AG10803 (cell line): ENCODE measurements around the gene RNF187.
"Not testable (repeated sequence)": the region's sequence is repeated elsewhere in the genome, so short reads cannot be mapped to it uniquely, and the experiment has no call there.

Source experiments
- DNase-seq: peaks from one replicate; pipeline ENCODE4 v3.0.0; 2010; ENCODE audit warnings: low read depth
- H3K4me3 ChIP-seq: 2 replicates; pipeline ENCODE4 v1.5.1; 2011; ENCODE audit warnings: mild to moderate bottlenecking, low read length, control low read depth
- CTCF ChIP-seq: conservative IDR thresholded peaks from 2 replicates; pipeline ENCODE4 v1.5.1; 2011; ENCODE audit warnings: mild to moderate bottlenecking, low read length, control low read depth, inconsistent platforms

RNF187 gene

GRCh38 chr1:228500901-228501871 is 14.0 kb downstream of the RNF187 start:
- peak; percentile 99 for TF ChIP-seq CTCF
- peak overlapping the region; percentile 23 for H3K4me3 ChIP-seq
- DNase-seq = peak; percentile 82

- H3K4me3 ChIP-seq = no peak overlapping the region
- DNase-seq = no peak
- no peak for TF ChIP-seq CTCF
These were observed 15.3 kb downstream of the RNF187 start for GRCh38 chr1:228502522-228502921.

- not testable (repeated sequence) for DNase-seq, H3K4me3 ChIP-seq
These were observed 18.8 kb downstream of the RNF187 start for GRCh38 chr1:228505944-228506343.

GRCh38 chr1:228507961-228508652 is 20.9 kb downstream of the RNF187 start:
- no peak overlapping the region for H3K4me3 ChIP-seq
- TF ChIP-seq CTCF = no peak
- DNase-seq = no peak

GRCh38 chr1:228508840-228509415 is 21.7 kb downstream of the RNF187 start:
- no peak overlapping the region for H3K4me3 ChIP-seq
- no peak for TF ChIP-seq CTCF
- no peak for DNase-seq

GRCh38 chr1:228510101-228510802 is 23.1 kb downstream of the RNF187 start:
- no peak overlapping the region for H3K4me3 ChIP-seq
- no peak for DNase-seq
- TF ChIP-seq CTCF = no peak
